Limb (tissue), 2 donors: ENCODE results near the gene GJB4.
"Not testable (repeated sequence)": the region's sequence is repeated elsewhere in the genome, so short reads cannot be mapped to it uniquely, and the experiment has no call there.

Experiments used
- DNase-seq, 2 donors: peaks; one replicate each; pipeline ENCODE4 v3.0.0-alpha.2; 2016; ENCODE audit errors: extremely low spot score in 2 of 2

Gene GJB4

DNA sequence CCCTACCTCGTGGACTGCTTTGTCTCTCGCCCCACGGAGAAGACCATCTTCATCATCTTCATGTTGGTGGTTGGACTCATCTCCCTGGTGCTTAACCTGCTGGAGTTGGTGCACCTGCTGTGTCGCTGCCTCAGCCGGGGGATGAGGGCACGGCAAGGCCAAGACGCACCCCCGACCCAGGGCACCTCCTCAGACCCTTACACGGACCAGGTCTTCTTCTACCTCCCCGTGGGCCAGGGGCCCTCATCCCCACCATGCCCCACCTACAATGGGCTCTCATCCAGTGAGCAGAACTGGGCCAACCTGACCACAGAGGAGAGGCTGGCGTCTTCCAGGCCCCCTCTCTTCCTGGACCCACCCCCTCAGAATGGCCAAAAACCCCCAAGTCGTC, 35.2 kb downstream of the GJB4 start:
- DNase-seq, result no peak

DNA sequence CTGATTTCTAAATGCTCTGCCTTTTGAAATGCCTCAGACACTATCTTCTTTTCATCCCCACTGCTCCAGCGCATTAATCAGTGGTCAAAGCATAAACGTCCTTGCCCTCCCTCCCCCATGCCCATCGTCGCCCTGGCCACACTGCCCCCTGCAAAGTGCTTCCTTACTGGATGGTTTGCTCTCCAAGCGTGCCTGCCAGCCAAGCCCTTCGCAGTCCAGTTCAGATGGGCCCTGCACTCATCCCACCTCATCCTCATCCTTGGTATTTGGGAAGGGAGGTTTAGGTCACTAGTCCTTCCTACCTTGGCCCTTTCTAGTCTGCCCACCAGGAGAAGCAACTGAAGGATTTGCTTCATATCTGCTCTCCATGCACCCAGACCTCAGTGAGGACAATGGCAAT, 36.4 kb downstream of the GJB4 start:
- DNase-seq, result no peak

DNA sequence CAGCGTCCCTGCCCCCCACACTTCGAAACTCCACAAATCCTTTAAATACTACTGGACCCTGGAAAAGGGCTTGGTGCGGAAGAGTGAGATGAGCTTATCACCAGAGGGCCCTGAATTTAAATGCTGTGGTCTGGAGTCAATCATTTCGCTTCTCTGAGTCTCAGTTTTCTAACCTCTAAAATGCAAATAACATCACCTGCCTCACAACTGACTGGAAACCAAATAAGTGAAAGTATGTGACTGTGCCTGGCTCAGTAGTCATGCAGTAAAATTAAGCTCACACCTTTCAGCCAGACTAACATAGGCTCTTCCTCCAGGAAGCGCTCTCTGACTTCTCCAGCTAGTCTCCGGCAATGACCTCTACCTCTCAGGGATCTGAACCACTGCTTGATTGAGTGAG, 37.5 kb downstream of the GJB4 start:
- DNase-seq, result no peak

DNA sequence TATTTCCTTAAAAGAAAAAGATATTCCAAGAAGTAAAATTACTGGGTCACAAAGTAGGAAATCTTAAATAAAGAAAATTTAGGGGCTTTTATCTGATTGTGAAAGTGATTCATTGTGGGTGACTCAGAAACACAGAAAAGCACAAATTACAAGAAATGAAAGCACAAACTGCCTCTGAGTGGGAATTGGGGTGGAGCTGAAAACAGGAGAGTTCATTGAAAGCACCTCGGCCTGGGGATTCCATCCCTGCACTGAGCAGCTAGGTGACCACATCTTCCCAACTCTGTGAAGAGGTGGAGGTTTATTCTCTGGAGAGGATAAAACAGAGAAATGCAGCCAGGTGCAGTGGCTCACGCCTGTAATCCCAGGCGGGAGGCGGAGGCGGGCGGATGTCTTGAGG, 40.7 kb downstream of the GJB4 start:
- no peak for DNase-seq

DNA sequence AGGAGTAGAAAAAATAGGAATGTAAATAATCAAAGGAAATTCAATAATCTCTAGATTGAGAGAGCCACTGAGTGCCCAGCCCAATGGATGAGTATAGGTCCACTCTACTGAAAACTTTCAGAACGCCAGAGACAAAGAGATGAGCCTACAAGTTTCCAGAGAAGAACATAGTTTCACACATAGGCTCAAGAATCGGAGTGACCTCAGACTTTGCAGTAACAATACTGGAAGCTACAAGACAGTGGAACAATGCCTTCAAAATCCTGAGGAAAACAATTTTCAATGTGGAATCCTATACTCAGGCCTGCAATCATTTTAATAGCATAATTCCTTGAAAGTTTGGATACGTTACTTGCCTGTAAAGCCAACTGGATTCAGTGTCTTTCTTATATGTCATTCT, 44.2 kb downstream of the GJB4 start:
- DNase-seq, result no peak

DNA sequence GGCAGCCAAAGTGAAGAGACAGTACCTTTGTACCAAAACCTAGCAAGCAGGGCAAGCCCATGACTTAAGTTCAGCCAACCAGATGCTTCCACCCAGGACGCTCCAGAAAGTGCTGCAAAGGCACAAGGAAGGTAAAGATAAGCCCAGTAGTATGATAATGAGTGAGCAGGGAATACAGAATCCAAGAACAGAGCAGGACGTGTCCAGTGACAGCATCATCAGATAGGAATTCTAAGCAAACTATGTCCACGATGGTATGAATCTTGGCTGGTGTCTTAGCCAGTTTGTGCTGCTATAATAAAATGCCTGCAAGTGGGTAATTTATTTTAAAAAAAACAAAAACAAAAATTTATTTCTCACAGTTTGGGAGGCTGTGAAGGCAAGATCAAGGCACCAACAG, 46.9 kb downstream of the GJB4 start:
- no peak for DNase-seq

DNA sequence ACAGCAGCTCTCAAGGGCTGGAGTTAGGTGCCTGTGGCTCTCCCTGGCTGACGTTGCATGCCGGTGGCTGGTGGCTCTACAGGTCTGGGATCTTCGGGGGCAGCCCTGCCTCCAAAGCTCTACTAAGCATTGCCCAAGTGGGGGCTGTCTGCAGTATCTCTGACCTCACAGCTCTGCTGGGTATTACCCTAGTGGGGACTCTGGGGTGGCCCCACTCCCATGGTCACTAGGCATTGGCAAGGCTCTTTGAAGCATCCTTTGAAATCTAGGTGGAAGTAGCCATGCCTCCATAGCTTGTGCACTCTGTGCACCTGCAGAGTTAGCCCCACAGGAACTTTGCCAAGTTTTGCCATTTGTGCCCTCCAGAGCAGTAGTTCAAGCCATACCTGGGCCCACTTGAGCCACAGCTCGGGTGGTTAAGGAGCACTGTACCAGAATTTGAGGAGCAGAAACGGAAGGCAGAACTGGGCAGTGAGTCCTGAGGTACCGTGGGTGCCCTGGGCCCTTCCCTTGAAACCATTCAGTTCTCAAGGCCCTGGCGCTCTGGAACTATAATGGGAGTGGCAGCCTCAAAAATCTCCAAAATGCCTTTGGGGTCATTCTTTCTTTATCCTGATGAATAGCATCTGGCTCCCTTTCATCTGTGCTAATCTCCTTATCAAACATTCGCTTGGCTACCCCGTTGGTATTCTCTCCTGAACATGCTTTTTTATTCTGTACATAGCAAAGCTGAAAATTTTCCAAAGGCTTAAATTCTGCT, 48.7 kb downstream of the GJB4 start:
- DNase-seq, result no peak

DNA sequence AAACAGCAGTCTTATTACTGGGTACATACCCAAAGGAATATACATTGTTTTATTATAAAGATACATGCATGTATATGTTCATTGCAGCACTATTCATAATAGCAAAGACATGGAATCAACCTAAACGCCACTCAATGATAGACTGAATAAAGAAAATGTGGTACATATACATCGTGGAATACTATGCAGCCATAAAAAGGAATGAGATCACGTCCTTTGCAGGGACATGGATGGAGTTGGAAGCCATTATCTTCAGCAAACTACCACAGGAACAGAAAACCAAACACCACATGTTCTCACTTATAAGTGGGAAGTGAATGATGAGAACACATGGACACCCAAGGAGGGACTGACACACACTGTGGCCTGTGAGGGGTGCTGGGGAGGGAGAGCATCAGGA, 51.2 kb downstream of the GJB4 start:
- DNase-seq, result not testable (repeated sequence)
